Measurements from ENCODE around the gene SGK2.

The SGK2 gene

DNA sequence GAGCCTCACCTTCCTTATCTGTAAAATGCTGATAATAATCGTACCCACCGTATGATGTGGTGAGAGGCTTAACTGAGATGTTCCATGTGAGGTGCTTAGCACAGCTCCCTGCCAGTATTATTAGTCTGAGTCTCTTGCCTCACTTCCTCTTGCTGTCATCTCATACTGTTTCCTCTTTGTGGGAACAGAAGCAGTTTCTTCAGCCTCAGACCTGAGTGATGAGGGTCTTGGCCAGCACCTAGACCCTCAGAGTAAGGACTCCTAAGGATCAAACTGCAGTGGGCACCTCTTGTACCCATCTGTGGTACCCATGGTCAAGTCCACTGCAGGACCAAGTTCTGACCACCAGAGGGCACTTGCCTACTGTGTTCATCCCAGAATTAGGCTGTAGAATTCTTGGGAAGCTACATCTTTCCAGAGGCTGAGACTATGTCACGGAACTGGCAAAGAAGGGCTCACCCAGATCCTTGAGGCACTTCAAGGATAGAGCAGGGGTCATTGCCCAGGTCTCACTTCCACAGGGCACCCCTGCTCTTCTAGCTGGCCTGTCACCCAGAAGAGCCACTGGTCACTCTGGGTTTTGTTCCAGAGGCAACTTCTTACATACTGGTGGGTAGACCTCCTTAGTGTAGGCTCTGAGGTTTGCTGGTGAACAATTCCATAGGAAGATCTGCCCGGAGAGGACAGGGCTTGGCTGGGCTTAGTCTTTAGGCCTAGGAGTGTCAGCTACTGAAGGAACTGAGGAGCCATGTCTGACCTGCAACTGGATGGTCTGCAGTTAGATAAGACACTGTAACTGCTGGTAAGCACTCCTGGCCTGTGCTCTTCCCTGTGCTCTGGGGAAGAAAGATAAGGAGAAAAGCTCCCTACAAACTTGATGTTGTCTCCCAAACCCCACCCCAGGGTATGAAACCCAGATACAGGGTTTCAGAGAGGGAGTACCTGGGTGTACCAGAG lies 20.6 kb upstream of the SGK2 start (continued):
- TF ChIP-seq, protein P1, sequence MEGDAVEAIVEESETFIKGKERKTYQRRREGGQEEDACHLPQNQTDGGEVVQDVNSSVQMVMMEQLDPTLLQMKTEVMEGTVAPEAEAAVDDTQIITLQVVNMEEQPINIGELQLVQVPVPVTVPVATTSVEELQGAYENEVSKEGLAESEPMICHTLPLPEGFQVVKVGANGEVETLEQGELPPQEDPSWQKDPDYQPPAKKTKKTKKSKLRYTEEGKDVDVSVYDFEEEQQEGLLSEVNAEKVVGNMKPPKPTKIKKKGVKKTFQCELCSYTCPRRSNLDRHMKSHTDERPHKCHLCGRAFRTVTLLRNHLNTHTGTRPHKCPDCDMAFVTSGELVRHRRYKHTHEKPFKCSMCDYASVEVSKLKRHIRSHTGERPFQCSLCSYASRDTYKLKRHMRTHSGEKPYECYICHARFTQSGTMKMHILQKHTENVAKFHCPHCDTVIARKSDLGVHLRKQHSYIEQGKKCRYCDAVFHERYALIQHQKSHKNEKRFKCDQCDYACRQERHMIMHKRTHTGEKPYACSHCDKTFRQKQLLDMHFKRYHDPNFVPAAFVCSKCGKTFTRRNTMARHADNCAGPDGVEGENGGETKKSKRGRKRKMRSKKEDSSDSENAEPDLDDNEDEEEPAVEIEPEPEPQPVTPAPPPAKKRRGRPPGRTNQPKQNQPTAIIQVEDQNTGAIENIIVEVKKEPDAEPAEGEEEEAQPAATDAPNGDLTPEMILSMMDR (tag by site-specific recombination; IDR thresholded peaks at IDR 0.05), result peak; percentile 57
- TF ChIP-seq ZNF214 (tag by site-specific recombination; IDR thresholded peaks at IDR 0.05; ENCODE audit: borderline replicate concordance), result no peak
- no peak for TF ChIP-seq ZNF221 (tag by site-specific recombination; IDR thresholded peaks at IDR 0.05; ENCODE audit: borderline replicate concordance)
- TF ChIP-seq ZNF785 (tag by site-specific recombination; IDR thresholded peaks at IDR 0.05), result no peak
- TF ChIP-seq ZNF548 (tag by site-specific recombination; IDR thresholded peaks at IDR 0.05), result no peak
- TF ChIP-seq, protein P2, sequence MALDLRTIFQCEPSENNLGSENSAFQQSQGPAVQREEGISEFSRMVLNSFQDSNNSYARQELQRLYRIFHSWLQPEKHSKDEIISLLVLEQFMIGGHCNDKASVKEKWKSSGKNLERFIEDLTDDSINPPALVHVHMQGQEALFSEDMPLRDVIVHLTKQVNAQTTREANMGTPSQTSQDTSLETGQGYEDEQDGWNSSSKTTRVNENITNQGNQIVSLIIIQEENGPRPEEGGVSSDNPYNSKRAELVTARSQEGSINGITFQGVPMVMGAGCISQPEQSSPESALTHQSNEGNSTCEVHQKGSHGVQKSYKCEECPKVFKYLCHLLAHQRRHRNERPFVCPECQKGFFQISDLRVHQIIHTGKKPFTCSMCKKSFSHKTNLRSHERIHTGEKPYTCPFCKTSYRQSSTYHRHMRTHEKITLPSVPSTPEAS (tag by site-specific recombination; IDR thresholded peaks at IDR 0.05), result no peak
- TF ChIP-seq, protein P3, sequence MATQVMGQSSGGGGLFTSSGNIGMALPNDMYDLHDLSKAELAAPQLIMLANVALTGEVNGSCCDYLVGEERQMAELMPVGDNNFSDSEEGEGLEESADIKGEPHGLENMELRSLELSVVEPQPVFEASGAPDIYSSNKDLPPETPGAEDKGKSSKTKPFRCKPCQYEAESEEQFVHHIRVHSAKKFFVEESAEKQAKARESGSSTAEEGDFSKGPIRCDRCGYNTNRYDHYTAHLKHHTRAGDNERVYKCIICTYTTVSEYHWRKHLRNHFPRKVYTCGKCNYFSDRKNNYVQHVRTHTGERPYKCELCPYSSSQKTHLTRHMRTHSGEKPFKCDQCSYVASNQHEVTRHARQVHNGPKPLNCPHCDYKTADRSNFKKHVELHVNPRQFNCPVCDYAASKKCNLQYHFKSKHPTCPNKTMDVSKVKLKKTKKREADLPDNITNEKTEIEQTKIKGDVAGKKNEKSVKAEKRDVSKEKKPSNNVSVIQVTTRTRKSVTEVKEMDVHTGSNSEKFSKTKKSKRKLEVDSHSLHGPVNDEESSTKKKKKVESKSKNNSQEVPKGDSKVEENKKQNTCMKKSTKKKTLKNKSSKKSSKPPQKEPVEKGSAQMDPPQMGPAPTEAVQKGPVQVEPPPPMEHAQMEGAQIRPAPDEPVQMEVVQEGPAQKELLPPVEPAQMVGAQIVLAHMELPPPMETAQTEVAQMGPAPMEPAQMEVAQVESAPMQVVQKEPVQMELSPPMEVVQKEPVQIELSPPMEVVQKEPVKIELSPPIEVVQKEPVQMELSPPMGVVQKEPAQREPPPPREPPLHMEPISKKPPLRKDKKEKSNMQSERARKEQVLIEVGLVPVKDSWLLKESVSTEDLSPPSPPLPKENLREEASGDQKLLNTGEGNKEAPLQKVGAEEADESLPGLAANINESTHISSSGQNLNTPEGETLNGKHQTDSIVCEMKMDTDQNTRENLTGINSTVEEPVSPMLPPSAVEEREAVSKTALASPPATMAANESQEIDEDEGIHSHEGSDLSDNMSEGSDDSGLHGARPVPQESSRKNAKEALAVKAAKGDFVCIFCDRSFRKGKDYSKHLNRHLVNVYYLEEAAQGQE (tag by site-specific recombination; IDR thresholded peaks at IDR 0.05), result no peak
- TF ChIP-seq ZNF654 (tag by site-specific recombination; IDR thresholded peaks at IDR 0.05; ENCODE audit: low read depth), result peak; percentile 78

DNA sequence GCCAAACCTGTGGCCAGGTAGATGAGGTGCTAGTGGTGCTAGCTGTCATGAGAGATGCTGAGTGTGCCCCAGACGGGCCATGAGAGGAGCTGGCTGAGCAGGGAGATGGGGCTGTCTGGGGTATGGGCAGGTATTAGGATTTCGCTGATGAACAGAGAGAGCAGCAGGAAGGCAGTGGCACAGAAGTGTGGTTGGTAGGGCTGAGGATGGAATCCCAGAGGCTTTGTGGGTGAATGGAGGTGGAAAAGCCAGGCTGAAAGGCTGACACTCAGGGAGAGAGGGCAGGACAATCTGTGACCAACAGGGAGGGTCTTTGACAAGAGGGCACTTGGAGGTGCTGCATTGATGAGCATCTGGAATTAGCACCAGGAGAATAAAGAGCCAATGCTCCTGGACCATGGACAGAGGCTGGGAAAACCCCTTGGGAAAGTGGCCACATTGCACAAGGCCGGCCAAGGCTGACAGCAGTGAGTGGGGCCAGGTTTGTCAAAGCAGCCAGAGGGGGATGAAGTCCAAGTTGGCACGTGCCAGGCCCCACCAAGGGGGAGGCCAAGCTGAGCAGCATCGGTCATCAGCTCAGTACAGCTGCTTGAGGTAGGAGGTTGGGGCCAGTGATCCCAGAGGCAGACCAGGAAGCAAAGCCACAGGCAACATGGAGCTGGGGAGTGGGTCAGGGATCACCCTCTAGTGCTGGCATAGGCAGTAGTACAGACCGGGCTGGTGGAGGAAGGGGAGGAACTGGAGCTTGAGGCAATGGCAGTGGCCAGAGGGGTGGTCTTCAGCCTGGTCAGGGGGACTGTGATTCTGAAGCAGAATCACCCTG lies 19.7 kb upstream of the SGK2 start:
- POLR2A ChIA-PET, result interaction anchor here (1.4 kb wide), 1 partner anchor 51 kb away, joined by 4 read pairs; the partner anchor contains the start of gene IFT52
- Histone ChIP-seq H3K4me3 (ENCODE audit: low read depth, low read length) (no peak overlapping the region), H3K4me1 (ENCODE audit: control insufficient read depth, insufficient read depth, low read length) (no peaks in the 10 kb centered on the region), H3K36me3 (ENCODE audit: control insufficient read depth in 2 of 2, insufficient read depth in 1 of 2, low read length in 2 of 2) (peaks cover 0 to 96% of the 10 kb centered on the region in 2 experiments; a peak in 1 of 3 replicates), H3K27ac (ENCODE audit: extremely low read depth, low read depth, low read length) (no peak overlapping the region), H3K9me3 (ENCODE audit: control insufficient read depth, insufficient read depth, low read depth, low read length) (no peaks in the 10 kb centered on the region)
- TF ChIP-seq SCRT2 (tag by site-specific recombination; IDR thresholded peaks at IDR 0.05), result no peak
- TF ChIP-seq, protein P3 (tag by site-specific recombination; IDR thresholded peaks at IDR 0.05), result peak; percentile 88
- TF ChIP-seq ZNF121 (tag by site-specific recombination; IDR thresholded peaks at IDR 0.05), result no peak
- CTCF ChIA-PET, result interaction anchor here (0.6 to 3.4 kb wide), 27 partner anchors 9 to 638 kb away, joined by 3 to 22 read pairs (median 4); no protein-coding TSS in a partner anchor

Measured in HEK293 (cell line).